T-helper 22 cell (primary cell): ENCODE data around the gene ASF1A.
"Not testable (repeated sequence)": the region's sequence is repeated elsewhere in the genome, so short reads cannot be mapped to it uniquely, and the experiment has no call there.

Experiments
- DNase-seq: peaks from one replicate; pipeline ENCODE4 v3.0.0-alpha.2; 2020; ENCODE audit warnings: low read depth

ASF1A gene

GRCh38 chr6:118893807-118894424 is at the start of gene ASF1A:
TSS of gene ASF1A (plus strand) at chr6:118894152. CDS start at chr6:118894414, 262 bp downstream.
- peak; percentile 93 for DNase-seq

GRCh38 chr6:118844915-118845314 is 49.0 kb upstream of the ASF1A start:
- no peak for DNase-seq

DNA sequence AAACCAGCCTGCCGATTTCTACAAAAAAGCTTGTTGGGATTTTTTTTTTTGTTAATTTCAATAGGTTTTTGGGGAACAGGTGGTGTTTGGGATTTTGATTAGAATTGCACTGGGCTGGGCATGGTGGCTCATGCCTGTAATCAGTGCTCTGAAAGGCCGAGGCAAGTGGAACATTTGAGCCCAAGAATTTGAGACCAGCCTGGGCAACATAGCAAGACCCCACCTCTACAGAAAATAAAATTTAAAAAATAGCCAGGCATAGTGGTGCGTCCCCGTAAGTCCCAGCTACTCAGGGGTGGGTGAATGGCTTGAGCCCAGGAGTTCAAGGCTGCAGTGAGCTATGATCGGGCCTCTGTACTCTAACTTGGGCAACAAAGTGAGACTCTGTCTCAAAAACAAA is 40.5 kb upstream of the ASF1A start:
- DNase-seq: no peak

- DNase-seq: no peak
Measured at GRCh38 chr6:118856301-118856700, 37.7 kb upstream of the ASF1A start.

- DNase-seq: no peak
Measured at GRCh38 chr6:118859517-118860064, 34.4 kb upstream of the ASF1A start.

DNA sequence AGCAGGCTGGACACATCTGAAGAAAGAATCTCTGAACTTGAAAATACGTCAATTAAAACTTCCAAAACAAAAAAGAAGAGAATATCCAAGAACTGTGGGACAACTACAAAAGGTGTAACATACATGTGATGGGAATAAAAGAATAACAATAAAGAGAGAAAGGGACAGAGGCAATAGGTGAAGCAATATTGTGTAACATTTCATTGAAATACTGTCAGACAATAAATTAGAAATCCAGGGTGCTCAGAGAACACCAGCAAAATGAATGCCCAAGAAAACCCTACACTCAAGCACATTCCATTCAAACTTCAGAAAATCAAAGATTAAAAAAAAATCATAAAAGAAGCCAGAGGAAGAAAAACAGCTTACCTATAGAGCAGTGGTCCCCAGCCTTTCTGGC is 33.6 kb upstream of the ASF1A start:
- no peak for DNase-seq

DNA sequence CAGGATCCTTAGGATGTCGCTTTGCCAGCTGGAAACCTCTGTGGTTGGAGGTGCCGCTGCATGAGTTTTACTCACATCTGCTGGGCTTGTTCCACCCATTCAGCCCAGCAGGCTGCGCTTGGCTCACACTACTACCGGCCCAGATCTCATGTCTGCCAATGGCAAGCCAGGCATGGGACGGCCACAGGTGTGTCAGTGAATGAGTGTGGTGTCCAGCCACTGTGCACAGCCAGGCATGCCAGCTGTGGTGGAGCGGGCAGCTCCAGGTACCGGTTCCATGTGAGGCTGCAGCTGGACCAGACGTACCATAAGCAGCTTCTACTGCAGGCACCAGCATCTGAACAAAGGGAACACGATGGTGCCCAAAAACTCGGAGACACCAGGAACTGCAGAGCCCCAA is 33.1 kb upstream of the ASF1A start:
- DNase-seq: no peak

- DNase-seq: no peak
Measured at GRCh38 chr6:118862443-118862842, 31.5 kb upstream of the ASF1A start.

DNA sequence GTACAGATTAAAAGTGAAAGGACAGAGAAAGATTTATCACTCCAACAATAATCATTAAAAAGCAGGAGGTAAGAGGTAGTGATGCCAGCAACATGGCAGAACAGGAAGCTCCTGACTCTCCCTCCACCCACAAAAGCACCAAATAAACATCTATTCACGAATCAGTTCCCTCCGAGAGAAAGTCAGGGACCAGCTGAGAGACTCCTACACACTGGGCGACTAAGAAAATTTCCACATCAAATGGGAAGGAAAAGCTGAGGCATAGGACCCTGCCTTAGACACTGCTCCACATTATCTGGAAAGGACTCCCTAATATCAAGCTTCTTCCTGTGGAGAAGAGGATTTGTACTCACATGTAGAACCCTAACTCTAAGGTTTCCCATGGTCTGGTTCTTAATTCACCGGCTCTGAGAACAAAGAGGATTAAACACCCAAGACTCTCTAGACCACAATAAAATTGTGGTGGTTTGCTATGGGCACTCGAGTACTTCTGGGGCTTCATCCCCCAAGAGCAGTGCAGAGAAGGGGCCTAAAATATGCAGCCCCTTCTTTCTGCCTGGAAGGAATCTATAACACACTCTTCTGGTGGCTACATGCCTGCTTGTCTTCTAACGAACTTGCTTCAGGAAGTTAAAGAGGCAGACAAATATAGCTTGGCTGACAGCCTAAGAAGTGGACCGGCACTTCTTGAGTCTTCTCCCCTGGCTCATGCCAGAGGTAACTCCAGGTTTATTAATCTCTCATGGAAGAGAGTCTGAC is 29.4 kb upstream of the ASF1A start:
- no peak for DNase-seq

DNA sequence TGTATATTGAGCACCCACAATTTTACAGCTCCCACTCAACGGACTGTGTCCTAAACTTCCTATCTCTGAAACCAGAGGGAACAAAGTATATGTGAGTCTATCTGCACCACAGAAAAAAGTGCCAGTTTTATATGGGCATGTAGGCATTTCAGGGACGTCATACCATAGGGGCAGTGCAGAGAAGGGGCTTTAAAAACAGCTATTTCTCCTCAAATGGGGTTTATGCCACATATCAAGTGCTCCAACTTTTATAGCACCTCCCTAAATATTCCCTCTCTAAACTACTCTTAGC is 28.9 kb upstream of the ASF1A start:
- DNase-seq: no peak

- no peak for DNase-seq
Measured at GRCh38 chr6:118867181-118867580, 26.8 kb upstream of the ASF1A start.

- not testable (repeated sequence) for DNase-seq
Measured at GRCh38 chr6:118868901-118869300, 25.1 kb upstream of the ASF1A start.

DNA sequence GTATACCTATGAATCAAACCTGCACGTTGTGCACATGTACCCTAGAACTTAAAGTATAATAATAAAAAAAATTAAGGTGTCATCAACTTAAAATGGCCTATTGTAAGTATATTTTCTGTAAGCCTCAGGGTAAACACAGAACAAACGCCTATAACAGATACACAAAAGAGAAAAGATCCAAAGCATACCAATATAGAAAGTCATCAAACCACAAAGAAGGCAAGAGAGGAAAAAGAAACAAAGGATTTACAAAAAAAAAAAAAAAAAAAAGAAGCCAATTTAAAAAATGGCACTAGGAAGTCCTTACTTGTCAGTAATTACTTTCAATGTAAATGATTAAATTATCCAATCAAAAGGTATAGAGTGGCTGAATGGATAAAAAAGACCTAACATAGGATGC is 24.6 kb upstream of the ASF1A start:
- no peak for DNase-seq

DNA sequence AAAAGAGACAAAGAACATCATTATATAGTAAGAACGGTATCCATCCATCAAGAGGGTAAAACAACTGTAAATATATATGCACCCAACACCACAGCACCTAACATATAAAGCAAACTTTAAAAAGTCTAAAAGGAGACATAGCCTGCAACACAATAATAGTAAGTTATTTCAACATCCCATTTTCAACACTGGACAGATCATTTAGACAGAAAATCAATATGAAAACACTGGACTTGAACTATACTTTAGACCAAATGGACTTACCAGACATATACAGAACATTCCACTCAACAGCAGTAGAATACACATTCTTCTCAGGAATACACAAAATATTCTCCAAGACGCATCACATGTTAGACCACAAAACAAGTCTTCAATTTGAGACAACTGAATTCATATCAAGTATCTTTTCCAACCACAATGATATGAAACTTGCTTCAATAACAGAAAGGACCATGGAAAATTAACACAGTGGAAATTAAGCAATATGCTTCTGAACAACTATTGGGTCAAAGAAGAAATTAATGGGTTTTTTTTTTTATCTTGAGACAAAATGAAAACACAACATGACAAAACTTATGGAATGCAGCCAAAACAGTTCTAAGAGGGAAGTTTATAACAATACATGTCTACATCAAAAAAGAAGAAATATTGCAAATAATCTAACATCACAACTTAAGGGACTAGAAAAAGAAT is 23.9 kb upstream of the ASF1A start:
- DNase-seq: no peak

DNA sequence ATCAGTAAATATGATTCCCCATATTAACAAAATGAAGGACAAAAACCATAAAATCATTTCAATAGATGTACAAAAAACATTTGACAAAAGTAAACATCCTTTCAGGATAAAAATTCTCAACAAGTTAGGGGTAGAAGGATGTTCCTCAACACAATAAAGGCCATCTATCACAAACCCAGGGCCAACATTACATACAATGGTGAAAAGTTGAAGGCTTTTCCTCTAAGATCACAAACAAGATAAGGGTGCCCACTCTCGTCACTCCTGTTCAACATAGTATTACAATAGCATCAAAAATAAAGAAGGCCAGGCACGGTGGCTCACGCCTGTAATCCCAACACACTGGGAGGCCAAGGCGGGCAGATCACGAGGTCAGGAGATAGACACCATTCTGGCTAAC is 22.6 kb upstream of the ASF1A start:
- no peak for DNase-seq

DNA sequence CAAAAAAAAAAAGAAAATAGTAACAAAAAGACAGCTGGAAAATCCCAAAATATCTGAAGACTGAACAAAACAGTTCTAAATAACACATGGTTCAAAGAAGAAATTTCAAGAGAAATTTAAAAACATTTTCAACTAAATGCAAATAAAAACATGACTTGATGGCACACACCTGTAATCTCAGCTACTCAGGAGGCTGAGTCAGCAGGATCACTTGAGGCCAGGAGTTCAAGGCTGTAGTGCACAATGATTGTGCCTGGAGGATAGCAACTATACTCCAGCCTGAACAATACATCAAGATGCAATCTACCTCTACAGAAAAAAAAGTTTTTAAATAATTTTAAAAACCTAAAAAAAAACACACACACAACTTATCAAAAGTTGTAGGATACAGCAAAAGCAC is 21.6 kb upstream of the ASF1A start:
- no peak for DNase-seq

DNA sequence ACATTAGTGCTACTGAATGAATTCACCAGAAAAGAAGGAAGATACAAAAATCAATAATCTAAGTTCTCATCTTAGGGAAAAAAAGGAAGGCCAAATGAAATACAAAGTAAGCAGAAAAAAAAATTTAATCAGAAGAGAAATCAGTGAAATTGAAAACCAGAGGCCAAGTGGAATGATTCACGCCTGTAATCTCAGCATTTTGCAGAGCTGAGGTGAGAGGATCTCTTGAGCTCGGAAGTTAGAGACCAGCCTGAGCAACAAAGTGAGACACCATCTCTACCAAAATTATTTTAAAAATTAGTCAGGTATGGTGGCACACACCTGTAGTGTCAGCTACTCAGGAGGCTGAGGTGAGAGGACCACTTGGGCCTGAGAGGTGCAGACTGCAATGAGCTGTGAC is 21.2 kb upstream of the ASF1A start:
- DNase-seq: no peak

GRCh38 chr6:118873239-118873638 is 20.7 kb upstream of the ASF1A start:
- no peak for DNase-seq

DNA sequence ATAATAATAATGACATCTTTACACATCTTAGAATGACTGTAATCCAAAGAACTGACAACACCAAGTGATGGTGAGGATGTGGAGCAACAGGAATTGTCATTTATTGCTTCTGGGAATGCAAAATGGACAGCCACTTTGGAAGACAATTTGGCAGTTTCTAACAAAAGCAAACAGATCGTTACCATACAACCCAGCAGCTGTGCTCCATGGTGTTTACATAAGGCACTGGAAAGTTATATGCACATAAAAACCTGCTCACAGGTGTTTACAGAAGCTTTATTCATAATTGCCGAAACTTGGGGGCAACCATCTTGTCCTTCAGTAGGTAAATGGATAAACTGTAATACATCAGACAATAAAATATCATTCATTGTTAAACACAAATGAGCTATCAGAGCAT is 18.3 kb upstream of the ASF1A start:
- no peak for DNase-seq

DNA sequence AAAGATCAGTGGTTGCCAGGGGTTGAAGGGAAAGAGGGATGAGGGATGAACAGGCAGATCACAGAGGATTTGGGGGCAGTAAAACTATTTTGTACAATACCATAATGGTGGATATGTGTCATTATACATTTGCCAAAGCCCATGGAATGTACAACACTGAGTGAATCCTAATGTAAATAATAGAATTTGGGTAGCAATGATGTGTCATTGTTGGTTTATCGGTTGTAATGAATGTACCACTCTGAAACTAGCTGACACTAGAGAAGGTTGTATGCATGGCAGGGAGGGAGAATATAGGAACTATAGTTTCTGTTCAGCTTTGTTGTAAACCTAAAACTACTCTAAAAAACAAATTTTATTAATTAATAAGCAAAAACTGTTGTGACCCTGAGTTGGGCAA is 17.8 kb upstream of the ASF1A start:
- DNase-seq: no peak

DNA sequence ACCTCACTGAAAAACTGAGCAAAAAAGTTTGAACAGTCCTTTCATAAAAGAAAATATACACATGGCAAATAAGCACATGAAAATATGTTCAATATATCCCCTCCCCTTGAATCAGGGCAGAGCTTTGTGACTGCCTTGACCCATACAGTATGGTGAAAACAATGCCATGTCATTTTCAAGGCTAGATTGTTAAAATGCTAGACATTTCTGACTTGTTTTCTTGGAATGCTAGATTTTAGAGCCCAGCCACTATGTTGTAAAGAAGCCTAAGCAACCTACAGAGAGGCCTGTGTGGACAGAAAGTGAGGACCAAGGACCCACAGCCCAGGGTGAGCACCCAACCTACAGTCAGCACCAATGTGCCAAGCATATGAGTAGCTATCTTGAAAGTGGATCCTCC is 17.1 kb upstream of the ASF1A start:
- DNase-seq: no peak

DNA sequence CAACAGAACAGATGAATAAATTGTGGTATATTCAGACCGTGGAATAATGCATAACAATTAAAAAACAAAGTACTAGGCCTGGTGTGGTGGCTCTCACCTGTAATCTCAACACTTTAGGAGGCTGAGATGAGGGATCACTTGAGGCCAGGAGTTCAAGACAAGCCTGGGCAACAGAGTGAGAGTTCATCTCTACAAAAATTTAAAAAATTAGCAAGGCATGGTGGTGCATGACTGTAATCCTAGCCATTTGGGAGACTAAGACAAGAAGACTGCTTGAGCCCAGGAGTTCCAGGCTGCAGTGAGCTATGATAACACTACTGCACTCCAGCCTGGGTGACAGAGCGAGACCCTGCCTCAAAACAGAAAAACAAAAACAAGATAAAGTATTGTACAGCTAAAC is 16.1 kb upstream of the ASF1A start:
- DNase-seq: no peak
